COR-L47 (cell line): ENCODE results near the gene PARD3.
"Not testable (repeated sequence)": the region's sequence is repeated elsewhere in the genome, so short reads cannot be mapped to it uniquely, and the experiment has no call there.

Source experiments
- DNase-seq: peaks from one replicate; lab custom pipeline; 2025; lab: John Stamatoyannopoulos, UW

The PARD3 gene

DNA sequence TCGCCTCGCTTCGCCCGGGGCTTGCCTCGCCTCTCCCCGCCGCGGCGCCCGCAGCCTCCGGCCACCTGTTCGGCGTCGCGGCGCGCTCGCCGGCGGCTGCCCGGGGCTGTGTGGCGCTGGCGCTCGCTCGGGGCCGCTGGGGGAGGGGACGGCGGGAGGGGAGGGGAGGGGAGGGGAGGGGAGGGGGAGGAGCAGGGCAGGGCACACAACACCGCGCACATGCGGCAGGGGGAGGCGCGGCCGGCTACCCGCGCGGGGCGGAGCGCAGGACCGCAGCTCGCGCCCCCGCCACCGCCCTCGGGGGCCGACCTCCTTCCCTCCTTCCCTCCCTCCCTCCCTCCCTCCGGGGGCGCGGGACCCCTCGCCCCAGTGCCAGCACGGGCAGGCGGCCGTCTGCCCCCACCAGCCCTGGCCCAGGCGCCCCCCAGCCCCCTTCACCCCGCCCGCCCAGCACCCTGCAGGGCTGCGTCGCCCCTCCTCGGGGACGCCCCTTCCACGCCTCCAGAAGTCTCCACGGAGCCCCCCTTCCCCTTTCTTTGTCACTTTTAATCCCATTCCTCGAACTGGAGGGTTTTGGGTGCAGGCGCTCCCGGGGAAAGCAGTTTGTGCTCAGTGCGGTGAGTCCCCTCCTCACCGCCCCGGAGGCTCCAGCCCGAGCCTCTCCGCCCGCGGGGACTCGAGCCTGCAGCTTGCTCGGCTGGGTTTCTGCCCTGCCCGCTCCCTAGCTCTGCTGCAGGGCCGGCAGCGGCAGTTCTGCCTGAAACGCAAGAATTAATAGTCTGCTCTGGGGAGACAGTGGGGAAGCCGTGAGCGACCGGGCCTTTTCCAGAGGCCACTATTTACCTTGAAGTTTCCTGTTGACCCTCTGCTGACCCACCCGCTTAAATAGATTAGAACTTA lies at the start of gene PARD3:
Gene PARD3 (minus strand): TSS at position 112 of the 900 bp plus-strand sequence. CDS start 301 bp downstream, outside the sequence.
- peak; percentile 31 for DNase-seq

DNA sequence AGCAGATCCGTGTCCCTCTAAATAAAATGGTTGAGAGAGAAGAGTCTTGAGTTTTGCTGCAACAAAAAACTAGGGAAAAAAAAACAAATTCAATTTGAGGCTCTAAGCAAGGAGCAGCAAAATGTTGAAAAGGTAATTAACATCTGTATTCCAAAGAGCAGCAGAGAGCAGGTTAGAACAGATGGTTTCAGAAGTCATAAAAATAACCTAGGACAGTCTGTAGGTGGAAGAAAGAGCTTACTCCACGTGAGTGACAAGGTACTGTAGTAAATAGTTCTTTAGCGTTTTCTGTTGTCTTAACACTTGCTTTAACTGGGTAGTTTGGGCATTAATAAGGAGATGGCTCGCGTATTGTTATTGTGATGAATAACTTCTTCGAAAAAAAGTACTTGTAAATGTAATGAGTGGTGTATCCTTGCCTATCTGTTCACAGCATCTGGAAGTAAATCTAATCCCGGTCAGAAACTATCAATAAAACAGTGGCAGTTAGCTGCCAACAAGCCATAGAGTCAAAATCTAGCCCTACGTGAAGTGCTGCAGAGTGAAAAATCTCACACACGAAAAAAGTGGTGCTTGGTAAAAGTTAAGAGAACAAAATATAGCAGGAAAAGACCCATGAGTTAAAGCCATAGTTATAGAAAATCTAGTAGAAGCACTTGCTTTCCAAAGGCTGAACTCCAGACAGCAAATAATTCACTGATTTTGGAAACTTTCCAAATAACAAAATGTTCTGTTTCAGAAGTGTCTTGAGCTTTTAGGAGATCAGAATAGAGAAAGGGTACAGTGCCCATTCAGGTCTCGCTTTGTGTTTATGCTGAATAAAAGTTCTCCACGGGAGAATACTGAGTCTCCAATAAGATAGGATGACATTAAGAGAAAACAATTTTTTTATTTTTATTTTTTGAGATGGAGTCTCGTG lies 49.3 kb upstream of the PARD3 start:
- DNase-seq, result no peak

DNA sequence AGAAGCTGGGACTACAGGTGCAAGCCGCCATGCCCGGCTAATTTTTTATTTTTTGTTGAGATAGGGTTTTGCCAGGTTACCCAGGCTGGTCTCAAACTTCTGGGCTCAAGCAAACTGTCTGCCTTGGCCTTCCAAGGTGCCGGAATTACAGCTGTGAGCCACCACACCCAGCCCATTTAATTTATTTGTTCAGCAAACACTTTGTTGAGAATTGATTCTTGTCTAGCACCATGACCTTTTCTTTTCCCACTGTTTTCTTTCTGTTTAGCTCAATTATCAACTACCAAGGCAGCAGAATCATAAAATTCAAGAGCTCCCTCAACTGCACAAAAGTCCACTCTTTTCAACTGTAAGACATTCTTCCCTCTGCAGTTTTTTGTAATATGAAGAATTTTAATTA lies 47.8 kb upstream of the PARD3 start:
- peak; percentile 2 for DNase-seq

DNA sequence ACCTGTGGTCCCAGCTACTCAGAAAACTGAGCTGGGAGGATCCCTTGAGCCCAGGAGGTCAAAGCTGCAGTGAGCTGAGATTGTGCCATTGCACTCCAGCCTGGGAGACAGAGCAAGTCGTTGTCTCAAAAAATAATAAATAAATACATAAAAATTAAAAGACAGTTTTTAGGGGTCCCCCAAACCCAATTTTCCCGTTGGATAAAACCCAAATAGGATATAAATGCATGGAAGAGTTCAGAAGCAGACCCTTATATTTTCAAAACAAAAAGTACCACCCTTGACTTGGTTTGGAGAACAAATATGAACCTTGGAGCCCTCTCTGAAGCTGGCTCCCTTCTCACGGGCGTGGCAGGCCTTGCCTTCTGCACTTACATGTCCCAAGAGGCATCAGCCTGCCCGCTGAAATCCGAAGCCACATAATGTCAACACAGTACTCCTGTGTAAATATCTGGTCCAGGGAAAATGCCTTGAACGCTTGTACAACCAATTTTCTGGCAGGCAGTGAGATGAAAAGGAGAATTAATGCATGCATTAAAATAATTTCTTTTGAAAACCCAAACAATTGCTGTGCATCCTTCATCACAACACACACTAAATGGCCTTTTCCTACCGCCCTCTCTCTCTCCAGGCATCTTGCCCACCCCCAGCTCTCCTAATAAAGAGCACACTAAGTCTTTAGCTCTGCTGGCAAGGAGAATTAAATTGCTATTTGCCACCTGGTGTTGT lies 46.4 kb upstream of the PARD3 start:
- peak; percentile 59 for DNase-seq

DNA sequence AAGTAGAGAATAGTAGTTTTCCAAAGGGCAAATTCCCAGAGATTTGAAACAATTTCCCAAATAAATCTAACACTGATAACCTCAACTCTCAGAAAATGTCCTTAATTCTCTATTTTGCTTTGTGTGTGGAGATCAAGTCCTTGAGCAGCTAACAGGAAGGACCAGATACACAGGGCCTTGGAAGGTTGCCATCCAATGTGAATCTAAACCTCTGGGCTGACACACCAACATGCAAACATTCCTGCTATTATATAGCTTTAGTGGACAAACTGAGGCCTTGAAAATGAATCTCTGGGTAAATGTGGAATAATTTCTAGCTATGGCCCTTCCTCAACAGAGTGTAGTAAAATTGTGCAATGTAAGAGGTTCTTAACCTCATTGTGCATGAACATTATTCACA lies 44.1 kb upstream of the PARD3 start:
- DNase-seq, result peak; percentile 5

DNA sequence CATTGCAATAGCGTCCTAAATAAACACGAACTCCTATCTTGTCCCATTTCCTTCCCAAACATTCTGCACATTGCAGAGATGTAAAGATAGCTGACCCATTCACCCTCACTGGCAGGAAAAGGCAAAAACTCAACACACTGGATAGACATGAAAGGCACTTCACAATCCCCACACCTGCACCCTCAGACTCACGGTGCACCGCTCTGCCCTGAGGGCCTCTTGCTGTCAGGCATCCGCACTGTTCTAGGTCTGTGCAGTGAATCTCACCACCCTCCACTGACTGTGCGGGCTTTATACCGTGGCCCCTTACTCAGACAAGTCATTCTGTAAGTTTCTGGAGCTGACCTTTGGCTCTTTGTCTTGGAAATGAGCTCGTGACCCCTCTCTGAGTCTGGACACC lies 42.9 kb upstream of the PARD3 start:
- DNase-seq, result no peak

DNA sequence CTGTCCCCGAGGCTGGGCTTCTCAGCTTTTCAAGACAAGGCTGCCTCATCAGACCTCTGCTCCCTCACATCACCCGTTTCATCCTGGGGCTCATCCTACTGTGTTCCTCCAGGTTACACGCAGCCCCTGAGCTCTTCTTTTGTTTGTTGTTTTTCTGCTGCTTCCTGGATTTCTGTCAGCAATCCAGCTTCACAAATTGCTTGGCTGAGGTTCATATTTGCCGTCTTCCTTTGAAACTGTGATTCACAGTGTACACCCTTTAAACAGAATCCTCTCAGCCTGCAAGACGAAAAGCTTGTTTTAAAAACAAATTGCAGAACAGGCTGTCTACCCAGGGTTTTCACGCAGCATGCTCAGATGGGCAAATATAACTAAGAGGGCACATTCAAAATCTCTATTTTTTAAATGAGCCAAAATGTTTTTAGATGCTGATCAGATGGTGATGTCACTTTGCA lies 39.1 kb upstream of the PARD3 start:
- peak; percentile 12 for DNase-seq

DNA sequence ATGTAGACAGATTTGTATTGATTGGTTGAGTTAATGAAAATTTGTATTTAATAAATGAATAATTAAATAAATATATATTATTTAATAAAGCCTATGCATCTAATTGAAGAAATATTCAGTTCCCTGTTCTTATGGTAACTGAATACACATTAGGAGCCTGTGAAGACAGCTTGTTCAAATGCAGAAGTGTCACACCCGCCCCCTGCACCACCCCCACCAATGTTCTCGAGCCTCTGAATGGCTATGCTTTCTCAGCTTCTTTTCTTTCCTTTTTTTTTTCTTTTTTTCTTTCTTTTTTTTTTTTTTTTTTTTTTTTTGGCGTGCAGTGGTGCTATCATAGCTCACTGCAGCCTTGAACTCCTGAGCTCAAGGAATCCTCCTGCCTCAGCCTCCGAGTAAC lies 38.3 kb upstream of the PARD3 start:
- DNase-seq, result no peak

DNA sequence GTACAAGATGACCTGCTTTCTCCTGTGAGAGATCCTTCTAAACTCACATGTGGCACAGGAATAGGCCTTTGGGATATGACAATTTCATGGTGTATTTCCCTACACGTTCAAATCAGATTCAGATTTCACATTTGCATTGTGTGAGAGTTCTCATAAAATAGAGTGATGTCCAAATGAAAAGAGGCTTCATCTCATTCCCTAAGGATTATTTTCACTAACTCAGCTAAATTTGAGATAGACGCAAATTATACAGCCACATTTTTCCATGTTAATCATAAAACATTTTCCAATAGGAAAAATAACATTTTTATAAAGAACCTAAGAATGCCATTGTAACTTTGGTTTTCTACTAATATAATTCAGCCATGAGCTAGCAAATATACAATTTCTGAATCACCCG lies 35.5 kb upstream of the PARD3 start:
- no peak for DNase-seq

DNA sequence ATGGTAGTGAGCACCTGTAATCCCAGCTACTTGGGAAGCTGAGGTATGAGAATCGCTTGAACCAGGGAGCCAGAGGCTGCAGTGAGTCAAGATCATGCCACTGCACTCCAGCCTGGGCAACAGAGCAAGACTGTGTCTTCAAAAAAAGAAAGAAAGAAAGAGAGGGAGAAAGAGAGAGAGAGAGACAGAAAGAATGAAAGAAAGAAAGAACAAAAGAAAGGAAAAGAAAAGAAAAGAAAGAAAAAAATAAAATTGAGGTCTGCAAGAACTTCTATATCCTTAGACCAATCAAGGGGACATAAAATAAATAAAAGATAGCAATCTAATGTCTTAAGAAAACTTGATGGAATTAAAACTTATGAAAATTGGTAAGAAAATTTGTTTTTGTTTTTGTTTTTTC lies 34.9 kb upstream of the PARD3 start:
- DNase-seq, result no peak

DNA sequence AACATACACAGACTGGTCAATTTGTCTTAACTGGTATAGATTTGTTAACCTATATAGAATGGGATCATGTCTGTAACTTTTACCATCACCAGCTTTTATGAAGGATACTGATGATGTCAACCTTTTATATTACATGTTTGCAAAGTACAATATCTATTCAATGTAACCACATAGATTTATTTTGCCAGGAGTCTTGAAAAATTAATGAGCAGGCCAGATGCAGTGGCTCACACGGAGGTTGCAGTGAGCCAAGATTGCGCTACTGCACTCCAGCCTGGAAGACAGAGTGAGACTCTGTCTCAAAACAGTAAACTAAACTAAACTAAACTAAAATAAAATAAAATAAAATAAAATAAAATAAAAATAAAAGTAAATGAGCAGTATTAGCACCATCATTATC lies 30.0 kb upstream of the PARD3 start:
- DNase-seq, result no peak

DNA sequence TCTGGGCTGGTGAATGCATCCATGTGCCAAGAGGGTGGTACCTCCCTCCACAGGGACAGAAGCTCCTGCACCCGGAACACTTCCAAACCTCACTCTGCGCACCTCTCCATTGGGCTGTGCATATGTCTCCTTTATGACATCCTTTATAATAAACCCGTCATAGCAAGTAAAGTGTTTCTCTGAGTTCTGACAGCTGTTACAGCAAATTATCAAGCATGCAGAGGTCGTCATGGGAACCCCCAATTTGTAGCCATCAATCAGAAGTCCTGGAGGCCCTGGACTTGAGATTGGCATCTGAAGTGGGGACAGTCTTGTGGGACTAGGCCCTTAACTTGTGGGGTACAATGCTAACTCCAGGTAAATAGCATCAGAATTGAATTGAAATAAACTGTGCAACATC lies 29.4 kb upstream of the PARD3 start:
- no peak for DNase-seq

DNA sequence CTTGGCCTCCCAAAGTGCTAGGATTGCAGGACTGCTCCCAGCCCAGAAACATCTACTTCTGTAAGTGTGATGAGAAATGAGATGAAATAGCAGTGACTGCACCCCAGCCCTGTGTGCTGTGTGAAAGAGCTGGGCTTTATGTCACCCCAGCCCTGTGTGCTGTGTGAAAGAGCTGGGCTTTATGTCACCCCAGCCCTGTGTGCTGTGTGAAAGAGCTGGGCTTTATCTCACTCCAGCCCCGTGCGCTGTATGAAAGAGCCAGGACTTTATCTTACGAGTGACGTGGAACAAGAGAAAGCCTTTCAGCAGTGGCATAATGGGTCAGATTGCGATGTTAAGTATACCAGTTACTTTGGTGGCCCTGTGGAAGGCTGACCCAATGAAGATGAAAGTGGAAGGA lies 28.4 kb upstream of the PARD3 start:
- not testable (repeated sequence) for DNase-seq

DNA sequence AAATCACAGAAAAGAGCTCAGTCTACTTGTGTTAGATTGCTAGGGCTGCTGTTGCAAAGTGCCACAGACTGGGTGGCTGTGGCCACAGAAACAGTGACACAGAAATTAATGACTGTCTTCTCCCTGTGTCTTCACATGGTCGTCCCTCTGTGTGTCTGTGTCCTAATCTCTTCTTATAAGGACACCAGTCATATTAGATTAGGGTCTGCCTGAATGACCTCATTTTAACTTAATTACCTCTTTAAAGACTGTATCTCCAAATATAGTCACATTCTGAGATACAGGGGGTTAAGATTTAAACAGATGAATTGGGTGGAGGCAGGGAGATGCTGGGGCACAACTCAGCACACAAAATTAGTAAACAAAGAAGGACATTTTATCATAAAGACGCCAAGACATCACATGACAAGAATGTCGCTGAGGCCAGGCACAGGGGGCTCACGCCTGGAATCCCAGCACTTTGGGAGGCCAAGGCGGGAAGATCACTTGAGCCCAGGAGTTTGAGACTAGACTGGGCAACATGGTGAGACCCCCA lies 23.3 kb upstream of the PARD3 start:
- DNase-seq, result no peak

DNA sequence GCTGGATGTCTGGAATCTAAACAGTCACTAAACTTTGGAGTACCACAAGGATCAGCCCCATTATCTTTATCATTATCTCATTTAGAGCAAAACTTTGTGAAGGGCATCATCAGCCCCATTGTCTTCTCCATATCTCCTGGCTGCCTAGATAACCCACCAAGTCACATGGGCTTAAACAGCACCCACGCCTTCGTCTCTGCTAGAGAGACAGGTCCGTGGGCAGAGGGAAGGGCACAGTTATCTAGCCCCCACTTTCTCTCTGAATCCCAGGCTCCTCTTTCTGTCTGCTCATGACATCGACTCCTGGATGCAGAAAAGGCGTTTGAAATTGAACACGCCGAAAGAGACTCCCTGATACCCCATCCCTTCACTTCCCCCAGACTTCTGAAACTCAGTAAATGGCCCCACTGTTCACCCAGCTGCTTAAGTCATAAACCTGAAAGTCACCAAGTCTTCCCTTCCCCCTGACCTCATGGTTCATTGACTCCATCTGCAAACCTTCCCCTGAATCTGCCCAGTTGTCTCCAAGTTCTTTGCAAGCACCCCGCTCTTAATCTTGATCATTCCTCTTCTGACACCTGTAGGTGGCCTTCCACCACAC lies 20.9 kb upstream of the PARD3 start:
- DNase-seq, result no peak

DNA sequence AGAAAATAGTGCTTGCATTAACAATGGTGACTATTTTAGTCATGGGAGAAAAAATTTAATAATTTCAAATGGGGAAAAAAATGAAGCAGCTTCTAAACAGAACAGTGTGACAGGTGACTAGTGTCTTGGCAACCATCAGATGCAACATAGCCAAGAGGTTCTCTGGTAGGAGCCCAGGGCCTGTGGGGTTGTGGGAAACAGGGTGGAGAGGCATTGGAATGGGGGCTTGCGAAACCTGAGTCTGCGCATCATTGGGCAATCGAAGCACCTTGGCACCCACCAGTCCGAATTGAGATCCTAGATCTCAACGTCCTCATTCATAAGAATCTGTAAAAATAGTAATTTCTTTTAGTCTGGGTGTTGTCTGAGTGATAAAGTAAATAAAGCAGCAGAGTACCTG lies 19.2 kb upstream of the PARD3 start:
- DNase-seq, result no peak

DNA sequence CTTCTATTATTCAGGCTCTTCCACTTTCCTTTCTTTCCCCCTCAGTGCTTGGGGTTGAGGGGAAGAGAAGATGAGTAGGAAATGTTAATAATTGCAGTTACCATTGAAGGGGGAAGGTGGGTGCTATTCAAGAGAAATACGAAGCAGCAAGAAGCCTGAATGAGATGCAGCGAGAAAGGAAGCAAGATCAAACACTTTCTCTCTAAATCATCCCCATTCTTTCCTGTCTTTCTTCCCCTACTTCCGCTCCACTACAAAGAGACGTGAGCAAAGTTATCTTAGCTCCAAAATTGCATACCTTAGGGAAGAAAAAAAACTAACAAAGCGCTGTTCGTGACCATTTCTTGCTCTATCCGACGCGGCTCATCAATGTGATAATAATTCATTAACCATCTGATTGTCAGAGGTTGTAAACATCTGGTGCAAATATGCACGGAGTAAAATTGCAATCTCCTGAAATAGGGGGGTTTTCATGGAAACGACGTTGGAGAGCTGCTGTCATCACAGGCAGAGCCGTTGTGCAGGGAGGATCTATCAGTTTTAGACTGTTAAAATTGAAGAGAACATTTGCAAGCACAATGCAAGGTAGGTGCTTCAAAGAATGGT lies 15.2 kb upstream of the PARD3 start:
- no peak for DNase-seq

DNA sequence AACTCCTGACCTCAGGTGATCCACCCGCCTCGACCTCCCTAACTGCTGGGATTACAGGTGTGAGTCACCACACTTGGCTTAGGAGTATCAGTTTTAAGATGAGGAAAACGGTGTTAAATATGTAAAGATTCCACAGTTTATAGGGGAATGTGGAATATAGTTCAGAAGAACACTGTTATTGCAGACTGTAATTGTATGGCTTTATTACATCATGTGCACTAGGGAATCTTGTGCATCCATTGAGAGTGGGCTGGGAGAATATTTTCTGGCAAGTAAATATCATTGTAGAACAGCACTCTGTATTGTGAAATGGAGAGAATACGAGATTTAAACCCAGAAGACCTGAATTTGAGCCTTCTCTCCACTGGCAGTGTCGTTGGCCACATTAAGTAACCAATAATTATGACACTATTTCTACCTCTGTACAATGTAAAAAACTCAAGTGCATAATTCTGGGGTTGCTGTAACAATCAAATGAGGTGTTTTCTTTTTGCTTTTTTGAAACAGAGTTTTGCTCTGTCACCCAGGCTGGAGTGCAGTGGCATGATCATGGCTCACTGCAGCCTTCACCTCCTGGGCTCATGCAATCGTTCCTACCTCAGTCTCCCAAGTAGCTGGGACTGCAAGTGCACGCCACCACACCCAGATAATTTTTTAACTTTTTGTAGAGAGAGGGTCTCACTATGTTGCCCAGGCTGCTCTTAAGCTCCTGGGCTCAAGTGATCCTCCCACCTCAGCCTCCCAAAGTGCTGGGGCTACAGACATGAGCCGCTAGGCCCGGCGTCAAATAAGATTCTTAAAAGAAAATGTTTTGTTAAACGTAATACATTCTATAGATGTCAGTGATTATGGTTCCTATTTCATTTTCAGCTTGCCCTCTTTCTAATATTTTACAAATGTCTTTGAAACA lies 12.0 kb upstream of the PARD3 start:
- DNase-seq, result no peak

DNA sequence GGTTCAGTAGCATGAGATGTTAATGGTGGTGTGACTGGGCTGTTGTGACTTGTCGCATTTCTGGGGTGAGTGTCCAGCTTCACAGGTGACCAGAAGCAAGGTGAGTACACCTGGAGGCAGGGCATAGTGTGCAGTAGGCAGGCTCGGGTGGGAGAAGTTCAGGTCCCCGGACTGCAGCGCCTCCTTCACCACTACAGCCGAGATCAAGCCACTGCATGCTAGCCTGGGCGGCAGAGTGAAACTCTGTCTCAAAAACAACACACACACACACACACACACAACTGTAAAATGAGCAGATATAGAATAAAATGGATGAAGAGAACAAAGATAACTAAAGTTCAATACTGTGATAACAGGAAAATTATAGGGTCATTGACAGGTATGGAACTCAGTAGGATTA lies 11.1 kb upstream of the PARD3 start:
- no peak for DNase-seq

DNA sequence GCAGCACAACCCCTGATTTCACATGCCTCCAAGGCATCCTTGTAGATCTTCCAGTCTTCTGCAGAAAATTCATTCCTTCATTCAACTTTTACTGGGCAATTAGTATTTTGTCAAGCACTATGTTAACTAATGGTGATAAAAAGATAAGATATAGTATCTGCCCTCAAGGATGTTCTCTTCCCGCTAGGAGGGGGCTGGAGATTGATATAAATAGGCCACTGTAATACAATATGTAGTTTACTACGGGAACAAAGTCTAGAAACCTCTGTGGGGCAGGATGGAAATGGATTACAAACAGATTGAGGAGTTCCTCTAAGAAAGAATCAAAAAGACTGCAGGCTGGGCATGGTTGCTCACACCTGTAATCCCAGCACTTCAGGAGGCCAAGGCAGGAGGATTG lies 10.3 kb upstream of the PARD3 start:
- DNase-seq, result no peak
